GM18508 (cell line): ENCODE measurements around the gene TMBIM6.
"Not testable (repeated sequence)": the region's sequence is repeated elsewhere in the genome, so short reads cannot be mapped to it uniquely, and the experiment has no call there.

Experiments
- ATAC-seq: cut with Tn5 transposase; IDR thresholded peaks from one replicate; pipeline ENCODE4 v1.9.1; 2021; ENCODE audit warnings: moderate number of reproducible peaks; ENCODE audit not compliant: insufficient read depth, unreplicated experiment

TMBIM6 gene

GRCh38 chr12:49740930-49741881 is at the start of gene TMBIM6:
TSS of gene TMBIM6 (plus strand) at chr12:49741557. CDS start at chr12:49752494, 10,937 bp downstream.
- ATAC-seq, result peak; percentile 90

DNA sequence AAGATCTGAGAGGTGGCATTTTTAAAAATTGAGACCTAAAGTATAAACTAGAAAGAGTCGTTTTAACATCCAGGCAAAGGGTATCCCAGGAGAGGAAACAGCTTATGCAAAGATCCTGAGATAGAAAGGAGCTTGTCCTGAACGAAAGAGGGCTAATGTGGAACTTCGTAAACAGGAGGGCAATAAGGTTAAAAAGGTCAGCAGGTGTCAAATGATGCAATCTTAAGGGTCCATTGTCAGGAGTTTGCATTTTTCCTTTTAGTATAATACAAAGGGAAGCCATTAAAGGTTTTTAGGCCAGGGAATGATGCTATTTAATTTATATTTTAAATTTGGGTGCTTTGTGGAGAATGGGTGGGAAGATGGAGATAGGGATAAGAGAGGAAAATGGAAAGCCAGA is 48.5 kb upstream of the TMBIM6 start:
- no peak for ATAC-seq

DNA sequence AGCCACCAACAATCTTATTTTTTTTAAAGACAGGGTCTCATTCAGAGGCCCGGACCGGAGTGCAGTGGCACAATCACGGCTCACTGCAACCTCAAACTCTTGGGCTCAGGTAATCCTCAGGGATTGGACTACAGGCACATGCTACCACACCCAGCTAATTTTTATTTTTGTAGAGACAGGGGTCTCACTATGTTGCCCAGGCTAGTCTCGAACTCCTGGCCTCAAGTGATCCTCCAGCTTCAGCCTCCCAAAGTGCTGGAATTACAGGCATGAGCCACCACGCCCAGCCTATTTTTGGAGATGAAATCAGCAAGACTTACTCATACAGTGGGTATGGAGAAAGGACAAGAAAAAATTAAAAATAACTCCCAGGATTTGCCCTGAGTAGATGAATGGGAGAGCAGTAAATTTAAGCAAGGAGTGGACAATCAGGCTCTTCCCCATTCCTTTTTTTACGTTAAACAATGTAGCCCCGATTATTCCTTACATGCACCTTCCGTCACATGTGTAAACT is 47.4 kb upstream of the TMBIM6 start:
- no peak for ATAC-seq

DNA sequence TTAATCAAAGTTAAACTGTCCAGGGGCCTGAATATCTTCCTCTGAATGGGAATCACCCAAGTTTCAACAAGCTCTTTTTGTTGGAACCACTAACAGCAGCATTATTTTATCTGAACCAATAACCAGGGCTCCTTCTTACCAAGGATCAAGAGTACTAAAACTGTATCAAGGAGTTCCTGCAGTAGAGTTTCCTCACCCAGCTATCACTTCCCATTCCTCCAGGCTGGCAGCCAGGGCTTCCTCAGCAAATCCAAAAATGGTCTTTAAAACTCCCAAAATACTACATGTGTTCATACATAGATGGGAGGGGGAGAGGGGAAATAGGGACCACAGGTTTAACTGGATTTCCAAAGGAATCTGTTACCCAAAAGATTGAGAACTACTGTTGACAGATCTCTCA is 44.6 kb upstream of the TMBIM6 start:
- no peak for ATAC-seq

DNA sequence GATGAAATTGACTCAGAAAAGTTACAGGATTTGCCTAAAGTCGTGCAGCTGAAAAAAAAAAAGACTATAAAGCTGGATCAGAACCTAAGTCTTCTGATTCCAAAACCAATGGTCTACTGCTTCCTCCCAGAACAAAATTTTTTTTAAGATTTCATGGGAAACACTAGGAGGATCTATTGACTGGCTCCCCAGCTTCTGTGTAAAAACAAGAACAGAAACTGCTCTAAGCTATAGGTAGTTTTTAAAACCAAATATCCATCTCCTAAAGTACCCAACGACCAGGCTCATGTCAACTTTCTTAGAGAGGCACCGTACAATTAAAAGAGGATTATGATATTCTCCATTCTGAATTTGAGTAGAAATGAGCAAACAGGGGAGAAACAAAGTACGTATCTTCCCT is 43.5 kb upstream of the TMBIM6 start:
- ATAC-seq, result no peak

DNA sequence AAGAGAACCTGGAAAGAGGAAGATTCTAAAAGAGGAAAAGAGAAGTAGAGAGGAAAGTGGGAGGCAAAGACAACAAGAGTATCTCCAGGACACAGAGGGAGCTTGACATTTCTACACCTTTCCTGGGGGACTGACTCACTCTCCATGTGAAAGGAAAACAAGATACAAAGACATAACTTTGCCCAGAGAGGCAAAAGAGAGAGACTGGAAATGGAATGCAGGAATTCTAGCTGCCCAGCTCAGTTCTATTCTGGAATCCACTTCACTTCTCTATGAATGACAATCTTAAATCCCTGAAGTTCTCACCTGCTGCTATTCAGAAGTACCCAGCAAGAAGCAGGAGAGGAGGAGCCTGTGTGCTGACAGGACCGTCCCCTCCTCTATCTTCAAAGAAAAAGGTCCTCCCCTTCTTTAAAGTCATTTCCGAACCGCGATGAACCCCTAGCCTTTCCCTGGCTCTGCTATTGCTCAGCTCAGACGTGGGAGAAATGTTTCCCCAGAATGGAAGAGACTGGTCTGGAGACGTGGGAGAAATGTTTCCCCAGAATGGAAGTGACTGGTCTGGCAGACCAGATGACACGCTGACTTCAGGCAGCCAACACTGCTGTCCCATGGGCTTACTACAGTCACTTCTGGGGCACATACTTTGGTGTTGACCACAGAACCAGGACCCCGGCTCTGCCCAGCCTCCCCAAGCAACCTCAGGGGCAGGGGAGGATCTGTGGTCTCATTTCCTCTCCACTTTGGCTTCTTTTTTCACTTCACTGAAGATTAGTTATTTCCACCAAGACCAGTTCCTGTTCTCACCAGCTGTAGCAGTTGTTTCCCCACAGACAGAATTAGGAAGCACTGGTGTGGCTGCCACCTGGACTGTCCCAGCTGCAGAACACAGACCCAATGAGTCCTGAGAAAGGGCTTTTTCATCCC is 42.5 kb upstream of the TMBIM6 start:
- peak; percentile 45 for ATAC-seq

DNA sequence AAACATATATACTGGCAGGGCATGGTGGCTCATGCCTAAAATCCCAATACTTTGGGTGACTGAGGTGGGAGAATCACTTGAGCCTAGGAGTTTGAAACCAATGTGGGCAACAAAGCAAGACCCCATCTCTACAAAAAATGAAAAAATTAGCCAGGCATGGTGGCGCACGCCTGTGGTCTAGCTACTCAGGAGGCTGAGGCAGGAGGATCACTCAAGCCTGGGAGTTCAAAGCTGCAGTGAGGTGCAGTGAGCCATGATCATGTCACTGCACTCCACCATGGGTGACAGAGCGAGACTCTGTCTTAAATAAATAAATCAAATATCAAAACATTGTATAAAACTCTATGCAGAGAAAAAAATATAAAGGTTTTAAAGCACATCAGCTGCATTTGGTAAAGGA is 39.3 kb upstream of the TMBIM6 start:
- no peak for ATAC-seq

DNA sequence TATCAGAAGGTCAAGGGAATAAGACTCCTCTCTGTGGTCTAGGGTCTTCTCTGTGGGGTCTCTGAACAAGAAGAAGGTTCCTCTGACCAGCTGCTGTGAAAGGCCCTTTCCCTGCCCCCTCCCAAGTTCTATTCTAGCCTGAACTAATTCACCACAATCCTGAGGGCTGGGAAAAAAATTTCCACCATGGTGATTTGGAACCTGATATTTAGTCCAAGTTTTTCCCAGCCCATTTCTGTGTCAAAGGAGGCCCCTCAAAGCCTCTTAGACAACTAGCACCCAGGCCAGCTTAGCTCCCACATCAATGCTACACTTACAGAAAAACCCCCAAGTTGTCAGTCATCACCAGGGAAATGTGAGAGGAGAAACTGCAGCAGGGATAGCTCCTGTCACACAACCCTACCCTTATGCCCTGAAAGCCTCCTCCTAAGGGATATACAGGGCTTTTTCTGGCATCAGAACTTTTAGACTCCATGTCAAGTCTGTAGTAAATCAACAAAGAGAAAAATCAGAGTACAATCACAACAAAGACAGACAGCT is 38.6 kb upstream of the TMBIM6 start:
- no peak for ATAC-seq

DNA sequence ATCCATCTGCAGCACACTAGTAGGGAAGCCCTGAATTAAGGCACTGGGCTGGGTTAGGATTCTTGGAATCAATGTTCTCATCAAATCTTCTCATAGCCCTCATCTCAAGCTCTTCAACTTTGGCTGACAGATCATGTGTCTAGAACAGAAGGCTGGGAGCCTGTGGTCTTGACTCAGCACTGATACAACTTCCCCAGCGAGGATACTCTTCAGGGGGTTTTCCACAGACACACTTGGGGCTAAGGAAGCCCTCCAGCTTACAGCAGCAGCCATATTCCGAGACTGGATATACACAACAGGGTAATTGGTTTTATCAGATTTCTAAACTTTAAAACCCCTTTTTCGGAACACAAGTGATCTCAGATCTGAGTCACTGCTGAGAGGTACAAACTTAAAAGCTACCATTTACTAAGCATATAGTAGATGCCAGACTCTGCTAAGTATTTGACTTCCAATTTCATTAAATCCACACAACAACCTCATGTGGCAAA is 37.7 kb upstream of the TMBIM6 start:
- no peak for ATAC-seq

DNA sequence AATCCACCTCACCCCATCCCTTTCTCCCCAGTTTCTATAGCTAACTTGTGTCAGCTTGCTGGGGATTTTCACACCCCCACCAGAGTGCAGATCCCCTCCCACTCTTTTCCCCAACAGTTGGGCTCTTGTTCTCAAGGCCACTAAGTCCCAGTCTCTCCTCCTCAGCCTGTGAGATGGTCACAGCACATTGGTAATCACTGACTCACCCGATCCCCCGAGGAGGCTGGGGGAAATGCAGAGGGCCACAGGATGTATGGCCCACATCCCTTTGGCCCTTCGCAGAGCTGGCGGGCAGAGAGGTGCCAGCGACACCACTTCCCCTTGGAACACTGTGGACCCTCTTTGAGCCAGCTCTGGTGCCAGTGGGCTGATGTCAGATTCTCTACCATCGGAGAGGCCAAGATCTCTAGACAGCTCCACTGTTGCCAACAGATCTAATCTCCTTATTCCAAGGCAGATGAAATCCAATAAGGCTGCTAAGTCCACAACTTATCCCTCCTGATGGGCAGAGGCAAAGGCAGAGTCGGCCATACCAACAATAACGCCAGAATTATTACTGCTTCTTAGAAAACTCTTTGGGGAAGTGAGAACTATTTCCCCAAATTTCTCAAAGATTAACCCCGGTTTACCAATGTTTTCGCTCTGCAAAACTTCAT is 35.8 kb upstream of the TMBIM6 start:
- no peak for ATAC-seq

DNA sequence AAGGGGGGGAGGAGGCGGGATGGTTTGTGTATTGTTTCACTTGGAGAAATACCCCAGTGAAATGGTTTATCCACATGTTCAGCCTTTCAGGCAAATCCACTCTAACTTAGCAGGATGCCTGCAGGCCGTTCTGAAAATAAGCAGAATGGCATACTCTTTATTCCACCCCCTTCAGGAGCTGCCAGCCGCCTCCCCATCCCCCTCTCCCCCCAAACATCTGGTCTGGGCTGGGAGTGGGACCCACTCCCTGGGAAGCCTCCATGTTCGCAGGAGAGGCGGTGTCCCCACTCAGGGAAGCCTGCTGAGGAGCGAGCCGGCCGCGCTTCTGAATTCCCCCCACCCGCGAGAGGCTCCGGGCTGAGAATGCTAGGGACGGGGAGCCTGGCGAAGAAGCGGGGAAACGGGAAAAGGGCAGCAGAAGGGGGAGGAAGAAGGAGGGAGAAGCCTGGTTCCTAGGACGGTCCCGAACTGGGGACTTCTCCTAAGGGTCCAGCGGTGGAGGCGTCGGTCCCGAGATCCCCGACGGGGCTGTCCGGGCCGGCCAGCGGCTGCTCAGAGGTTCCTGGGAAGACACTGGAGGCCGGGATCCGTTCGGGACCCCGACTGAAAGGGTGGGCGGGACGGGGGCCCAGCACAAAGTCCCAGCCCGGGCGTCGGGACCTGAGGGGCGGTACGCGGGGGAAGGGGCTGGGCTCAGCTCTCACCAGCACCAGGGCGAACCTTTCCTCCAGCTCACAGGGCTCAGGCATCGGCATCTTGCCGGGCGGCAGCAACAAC is 34.8 kb upstream of the TMBIM6 start:
- no peak for ATAC-seq

- ATAC-seq, result no peak
Measured at GRCh38 chr12:49707128-49707811, 34.1 kb upstream of the TMBIM6 start, which contains the start of gene FMNL3. TSS of gene FMNL3 (minus strand) at chr12:49707405. CDS start at chr12:49707180, 225 bp downstream.

- ATAC-seq, result no peak
Measured at GRCh38 chr12:49707812-49708147, 33.6 kb upstream of the TMBIM6 start.

DNA sequence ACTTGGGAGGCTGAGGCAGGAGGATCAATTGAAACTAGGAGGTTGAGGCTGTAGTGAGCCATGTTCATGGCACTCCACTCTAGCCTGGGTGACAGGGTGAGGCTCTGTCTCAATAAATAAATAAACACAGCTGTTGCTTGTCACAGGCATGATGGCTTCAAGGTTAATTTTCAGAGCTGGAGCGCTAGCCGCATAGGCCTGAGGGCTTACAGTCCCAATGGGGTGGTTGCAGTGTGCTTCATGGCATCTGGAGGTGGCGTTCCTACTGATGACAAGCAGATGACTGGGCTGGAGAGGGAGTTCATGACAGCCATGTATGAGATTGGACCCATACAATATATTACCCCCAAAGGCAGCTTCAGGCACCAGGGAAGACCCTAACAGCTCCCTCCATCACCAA is 32.5 kb upstream of the TMBIM6 start:
- no peak for ATAC-seq

DNA sequence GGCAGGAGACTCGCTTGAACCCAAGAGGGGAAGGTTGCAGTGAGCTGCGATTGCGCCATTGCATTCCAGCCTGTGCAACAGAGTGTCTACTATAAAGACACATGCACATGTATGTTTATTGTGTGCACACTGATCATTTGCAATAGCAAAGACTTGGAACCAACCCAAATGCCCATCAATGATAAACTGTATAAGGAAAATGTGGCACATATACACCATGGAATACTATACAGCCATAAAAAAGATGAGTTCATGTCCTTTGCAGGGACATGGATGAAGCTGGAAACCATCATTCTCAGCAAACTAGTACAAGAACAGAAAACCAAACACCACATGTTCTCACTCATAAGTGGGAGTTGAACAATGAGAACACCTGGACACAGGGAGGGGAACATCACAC is 27.4 kb upstream of the TMBIM6 start:
- ATAC-seq, result not testable (repeated sequence)

GRCh38 chr12:49716553-49716952 is 24.8 kb upstream of the TMBIM6 start:
- ATAC-seq, result no peak

- ATAC-seq, result not testable (repeated sequence)
Measured at GRCh38 chr12:49717800-49718199, 23.6 kb upstream of the TMBIM6 start.

GRCh38 chr12:49720214-49720613 is 21.1 kb upstream of the TMBIM6 start:
- no peak for ATAC-seq

DNA sequence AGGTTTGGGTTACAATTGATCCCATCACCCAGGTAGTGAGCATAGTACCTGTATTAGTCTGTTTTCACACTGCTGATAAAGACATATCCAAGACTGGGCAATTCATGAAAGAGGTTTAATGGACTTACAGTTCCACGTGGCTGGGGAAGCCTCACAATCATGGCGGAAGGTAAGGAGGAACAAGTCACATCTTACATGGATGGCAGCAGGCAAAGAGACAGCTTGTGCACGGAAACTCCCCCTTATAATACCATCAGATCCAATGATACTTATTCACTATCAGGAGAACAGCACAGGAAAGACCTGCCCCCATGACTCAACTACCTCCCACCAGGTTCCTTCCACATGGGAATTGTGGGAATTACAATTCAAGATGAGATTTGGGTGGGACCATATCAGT is 20.0 kb upstream of the TMBIM6 start:
- ATAC-seq, result not testable (repeated sequence)
